HG03378 (cell line): ENCODE measurements around the gene ZBTB33.

Source experiments
- ATAC-seq: cut with Tn5 transposase; IDR thresholded peaks from one replicate; pipeline ENCODE4 v1.9.1; 2021; ENCODE audit warnings: mild to moderate bottlenecking, moderate library complexity; ENCODE audit not compliant: unreplicated experiment

ZBTB33 gene, protein sequence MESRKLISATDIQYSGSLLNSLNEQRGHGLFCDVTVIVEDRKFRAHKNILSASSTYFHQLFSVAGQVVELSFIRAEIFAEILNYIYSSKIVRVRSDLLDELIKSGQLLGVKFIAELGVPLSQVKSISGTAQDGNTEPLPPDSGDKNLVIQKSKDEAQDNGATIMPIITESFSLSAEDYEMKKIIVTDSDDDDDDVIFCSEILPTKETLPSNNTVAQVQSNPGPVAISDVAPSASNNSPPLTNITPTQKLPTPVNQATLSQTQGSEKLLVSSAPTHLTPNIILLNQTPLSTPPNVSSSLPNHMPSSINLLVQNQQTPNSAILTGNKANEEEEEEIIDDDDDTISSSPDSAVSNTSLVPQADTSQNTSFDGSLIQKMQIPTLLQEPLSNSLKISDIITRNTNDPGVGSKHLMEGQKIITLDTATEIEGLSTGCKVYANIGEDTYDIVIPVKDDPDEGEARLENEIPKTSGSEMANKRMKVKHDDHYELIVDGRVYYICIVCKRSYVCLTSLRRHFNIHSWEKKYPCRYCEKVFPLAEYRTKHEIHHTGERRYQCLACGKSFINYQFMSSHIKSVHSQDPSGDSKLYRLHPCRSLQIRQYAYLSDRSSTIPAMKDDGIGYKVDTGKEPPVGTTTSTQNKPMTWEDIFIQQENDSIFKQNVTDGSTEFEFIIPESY

DNA sequence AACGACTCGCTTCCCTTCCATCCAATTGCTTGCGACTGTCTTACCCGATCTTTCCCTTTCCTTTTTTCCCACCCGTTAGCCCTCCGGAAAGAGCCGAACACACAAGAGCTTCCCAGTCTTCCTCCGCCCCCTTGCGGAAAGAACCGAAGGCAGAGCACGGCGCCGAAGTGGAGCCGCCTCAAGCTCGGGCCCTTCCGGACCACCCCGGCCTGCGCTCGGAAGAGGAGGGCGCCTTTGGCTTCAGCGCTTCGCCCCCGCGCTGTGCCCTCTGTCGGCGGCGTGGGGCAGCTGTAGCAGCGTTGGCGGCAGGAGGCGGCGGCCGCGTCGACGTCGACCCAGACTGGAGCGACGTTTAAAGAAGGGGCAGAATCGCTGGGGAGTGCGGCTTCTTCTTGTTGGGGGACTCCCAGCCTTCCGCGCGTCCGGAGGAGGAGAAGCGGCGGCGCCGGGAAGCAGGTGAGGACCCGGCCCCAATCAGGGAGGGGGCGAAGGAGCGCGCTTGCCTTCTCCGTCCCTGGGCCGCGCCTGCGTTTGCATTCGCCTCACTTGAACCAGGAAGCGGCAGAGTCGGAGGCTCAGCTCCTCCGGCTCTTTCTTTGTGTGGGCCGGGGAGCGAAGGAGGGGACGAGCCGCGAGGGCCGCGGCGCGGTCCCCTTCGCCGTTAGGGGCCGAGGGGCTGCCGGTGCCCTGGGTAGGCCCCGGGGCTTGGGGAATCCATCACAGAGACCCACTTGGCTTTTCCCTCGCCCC is at the start of gene ZBTB33:
ZBTB33 (plus strand) TSS at position 291 of the 750 bp plus-strand sequence. CDS start 2,604 bp downstream, outside the sequence.
- peak; percentile 91 for ATAC-seq

DNA sequence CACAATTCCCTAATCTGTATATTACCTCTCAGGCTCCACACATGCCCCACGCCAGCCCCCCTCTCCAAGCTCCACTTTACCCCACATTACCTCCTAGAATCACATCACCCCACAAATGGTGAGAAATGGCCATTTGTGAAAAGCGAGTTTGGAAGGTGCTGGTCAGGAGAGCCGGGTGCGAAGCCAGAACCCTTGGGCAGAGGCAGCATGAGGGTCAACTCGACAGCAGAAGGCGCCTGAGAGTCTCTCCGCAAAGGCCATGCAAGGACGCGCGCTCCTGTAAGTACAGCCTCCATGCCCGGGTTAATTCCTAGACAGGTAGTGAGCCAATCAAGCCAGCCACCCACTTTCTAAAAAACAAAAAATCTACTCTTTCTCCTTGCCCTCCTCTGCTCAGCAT is 49.8 kb upstream of the ZBTB33 start:
- no peak for ATAC-seq

DNA sequence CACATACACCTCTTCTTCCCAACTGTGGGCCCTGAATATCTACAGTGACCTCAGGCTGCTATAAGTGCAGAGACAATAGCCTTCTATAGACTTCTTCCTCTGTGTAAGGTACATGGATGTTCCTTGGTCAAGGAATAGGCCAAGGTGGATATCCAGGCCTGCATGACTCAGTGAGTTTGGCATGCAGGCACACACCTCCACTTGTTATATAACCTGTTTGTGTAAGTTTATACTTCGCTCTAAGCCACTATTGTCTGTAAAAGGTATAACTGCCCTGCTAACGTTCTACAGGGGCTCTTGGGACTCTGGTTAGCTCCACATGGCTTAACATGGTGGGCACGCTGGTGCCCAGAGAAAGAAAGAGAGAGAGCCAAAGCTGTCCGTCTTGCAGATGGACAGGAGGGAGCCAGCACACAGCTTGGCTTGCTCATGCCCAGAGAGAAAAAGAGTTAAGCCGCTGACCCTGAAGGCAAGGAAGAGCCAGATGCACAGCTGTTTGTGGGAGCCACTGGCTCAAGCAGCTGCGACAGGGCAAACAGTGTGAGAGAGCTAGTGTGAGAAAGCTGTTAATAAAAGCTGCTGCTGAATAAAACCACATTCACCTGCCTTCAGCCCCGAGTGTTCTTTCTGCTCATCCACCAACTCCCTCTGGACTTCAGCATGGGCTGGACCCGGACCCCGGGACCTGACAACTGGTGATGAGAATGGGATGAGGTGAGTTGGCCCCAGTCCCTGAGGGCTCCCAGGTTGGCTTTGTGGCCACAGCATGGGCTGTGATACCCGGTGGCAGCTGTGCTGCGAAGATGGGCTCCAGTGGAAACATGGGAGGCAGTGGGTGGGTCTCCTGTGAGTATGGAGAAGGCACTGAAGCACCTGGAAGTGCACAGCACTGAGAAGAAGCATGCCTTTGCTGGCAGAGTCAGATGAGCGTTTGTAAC is 44.5 kb upstream of the ZBTB33 start:
- ATAC-seq = no peak

DNA sequence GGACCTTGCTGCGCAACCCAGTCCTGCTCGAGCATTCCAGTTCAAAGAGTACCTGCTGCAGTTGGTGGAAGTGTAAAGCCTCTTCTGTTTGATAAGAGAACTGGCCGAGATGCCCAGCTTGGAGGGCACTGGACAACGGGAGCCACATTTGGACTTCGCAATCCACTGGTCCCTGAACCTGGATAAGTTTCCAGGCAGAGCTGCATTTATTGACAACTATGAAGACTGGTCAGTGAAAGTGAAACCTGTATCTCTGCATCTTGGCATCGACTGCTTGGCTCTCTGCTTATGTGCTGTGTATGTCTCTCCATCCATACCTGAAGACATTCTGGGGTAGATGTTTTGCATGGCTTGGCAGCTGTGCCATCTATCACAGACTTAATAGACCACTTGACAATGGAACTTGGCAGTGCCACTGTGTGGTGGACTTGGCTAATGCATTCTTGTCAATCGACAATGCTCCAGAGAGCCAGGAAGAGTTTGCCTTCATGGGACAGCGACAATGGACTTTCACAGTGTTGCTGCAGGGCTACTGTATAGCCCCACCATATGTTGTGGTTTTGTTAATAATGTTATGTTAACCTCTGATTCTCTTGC is 43.5 kb upstream of the ZBTB33 start:
- no peak for ATAC-seq

DNA sequence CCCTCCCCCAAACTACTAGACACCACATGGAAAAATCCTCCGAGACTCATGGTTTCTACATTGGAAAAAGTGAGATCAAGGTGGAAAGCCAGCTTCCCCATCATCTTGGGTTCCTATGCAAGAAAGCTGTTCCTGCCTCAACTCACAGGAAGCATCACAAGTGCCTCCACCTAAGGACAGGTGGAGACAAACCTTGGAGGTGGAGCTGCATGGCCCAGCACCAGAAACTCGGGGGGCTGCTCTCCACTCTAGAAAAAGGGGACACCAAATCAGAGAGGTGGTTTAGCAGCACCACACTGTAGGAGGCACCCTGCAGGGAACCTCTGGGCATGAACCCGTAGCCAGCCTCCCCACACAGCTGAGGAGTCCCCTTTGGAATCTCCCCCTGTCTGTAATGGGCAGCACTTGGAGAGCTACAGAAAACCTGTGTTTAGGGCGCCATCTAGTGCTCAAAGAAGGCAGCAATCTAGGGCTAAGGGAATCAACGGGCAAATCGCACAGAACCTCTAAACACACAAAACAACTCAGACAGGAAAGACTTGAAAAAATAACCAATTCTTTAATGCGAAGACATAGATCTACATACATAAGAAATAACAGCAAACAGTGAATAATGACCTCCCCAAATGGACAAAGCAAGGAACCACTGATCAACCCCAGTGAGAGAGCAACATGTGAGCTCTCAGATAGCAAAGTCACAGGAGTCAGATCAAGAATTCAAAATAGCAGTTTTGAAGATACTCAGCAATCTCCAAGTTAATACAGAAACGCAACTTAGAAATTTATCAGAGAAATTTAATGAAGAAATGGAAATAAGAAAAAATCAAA is 37.0 kb upstream of the ZBTB33 start:
- ATAC-seq = peak; percentile 66

DNA sequence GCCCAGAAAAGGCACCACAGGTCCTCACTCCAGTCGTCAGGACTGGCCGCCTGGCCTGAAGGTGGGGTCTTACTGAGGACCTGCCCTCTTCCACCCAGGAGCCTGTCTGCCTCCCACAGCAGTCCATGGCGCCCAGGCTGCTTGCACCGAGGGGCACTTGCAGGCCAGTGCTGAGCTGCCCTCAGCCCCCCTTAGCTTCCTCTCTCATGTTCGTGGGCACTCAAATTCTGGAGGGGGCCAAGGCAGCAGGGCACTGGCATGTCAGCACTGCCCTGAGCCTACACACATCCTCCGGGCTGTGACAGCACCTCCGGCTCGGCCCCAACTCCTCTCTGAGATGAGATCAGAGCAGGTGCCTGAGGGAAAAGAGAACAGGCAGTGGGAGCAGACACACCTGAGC is 27.2 kb upstream of the ZBTB33 start:
- no peak for ATAC-seq

DNA sequence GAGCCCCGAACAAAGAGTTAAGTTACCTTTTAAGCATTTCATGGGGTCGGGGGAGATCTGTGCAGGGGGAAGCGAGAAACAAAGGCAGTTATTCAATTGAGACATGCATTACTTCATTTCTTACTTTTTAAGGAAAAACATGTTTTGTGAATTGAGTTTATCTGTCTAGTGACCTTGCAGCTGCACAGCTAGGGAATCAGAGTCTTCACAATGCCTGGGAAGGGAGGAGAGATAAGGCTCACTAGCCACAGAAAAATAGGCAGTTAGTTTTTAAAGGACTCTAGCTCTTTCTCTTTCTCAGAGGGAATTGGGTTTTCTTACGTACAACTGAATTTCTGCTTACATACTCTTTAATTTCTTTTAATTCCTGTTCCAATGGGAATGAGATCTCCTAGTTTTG is 26.2 kb upstream of the ZBTB33 start:
- ATAC-seq = no peak

DNA sequence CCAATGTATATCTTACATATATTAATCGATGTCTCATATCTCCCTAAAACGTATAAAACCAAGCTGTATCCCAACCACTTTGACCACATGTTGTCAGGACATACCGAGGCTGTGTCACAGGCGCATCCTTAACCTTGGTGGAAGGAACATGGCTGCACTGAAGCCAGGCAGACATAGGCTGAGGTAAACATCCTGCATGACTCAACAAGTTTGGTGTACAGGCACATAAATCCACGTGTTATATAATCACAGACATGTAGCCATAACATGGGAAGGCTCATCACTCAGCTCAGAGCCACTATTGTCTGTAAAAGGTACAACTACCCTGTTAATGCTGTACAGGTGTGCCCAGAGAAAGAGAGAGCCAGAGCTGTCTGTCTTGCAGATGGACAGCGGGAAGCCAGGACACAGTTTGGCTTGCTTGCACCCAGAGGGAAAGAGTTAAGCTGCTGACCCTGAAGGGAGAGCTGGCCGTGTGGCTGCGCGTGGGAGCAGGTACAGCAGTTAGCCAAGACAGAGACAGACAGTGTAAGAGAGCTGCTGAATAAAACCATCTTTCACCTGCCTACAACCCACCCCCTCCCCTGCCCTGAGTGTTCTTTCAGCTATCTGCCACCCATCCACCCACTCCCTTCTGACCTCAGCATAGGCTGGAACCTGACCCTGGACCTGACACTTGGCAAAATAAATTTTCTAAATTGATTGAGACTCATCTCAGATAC is 22.3 kb upstream of the ZBTB33 start:
- ATAC-seq = no peak

DNA sequence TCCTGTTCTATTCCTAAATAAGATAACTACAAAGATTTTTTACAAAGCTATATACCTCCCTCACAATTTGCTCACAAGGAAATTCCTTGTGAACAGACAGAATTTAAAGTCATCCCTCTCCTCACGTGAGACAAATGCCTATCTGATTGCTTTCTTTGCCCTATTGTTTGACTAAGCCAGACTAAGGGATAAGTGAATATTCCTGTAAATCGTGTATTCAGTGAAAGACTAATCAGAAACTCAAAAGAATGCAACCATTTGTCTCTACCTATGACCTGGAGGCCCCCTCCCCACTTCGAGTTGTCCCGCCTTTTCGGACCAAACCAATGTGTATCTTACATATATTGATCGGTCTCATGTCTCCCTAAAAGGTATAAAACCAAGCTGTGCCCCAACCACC is 15.3 kb upstream of the ZBTB33 start:
- no peak for ATAC-seq

DNA sequence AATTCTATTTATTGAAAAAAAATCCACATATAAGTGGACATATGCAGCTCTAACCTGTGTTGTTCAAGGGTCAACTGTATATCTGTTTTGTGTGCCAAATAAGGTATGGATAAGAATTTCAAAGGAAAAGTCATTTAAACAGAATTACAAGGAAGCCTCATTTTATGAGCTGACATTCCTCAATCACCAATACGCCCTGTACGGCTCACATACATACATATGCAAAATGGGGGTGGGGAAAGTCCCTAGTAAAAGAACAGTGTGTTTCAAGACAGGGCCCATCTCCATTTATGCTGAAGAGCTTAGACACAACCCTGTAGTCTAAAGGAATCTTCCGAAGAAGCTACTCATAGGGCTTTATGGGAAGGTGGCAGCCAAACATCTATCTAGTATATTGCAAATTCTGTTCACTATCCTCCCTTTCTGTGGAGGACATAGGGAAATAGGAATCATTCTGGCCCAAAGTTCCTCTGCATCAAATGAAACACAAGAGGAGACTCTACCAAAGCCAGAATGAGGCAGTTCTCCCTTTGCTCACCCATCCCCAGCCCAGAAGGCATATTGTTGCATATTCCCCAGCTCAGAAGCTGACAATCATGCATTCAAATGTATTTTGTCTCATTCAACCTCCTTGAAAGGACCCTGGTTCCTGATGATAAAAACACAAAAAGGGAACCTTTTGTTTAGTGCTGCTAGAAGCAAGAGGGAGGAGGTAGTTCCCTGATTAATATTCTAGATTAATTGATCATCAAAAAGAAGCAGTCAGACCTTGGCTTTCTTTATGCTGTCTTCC is 13.7 kb upstream of the ZBTB33 start:
- no peak for ATAC-seq

DNA sequence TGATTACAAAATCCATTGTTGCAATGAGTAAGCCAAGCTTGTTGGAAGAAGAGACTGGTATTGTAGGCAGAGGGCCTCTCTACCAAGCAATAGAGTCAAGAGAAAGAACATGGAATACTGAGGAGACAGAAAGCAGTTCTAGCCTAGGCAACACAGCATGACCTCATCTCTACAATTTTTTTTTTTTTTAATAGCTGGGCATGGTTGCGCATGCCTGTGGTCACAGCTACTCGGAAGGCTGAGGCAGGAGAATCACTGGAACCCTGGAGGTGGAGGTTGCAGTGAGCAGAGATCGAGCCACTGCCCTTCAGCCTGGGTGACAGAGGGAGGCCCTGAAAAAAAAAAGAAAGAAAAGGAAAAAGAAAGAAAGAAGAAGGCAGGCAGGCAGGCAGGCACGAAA is 11.7 kb upstream of the ZBTB33 start:
- ATAC-seq = no peak

DNA sequence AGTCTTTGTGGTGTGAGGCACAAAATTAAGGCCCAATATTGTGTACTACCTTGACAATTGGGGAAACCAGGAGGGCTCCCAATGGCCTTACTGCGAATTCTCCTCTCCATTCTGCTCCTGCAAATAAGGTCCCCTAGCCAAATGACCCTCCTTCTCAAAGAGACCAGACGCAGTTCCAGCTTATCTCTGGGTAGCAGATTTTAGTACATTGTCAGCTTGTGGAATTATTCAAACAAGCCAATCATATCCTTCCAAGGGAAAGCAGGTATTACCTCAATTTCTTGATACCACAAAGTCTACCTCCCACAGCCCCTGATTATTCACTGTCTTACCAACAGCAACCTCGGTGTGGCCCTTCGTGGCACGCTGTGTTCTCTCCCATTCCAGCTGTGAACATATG is 7.8 kb upstream of the ZBTB33 start:
- ATAC-seq = no peak

DNA sequence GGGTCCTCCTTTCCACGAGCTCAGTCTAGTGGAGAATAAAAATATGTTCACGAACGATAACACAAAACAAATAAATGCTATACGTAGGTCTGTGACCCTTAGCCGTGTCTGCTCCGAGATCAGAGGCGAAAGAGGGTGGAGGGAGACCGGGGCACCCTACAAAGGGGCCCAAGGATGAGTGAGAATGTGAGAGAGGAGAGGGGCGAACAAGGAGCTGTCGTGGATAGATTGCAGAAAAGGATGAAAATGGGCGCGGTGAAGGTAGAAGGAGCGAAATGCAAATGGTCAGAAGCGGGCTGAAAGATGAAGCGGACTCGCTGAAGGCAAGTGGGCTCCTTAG is 6.2 kb upstream of the ZBTB33 start:
- ATAC-seq = peak; percentile 3

DNA sequence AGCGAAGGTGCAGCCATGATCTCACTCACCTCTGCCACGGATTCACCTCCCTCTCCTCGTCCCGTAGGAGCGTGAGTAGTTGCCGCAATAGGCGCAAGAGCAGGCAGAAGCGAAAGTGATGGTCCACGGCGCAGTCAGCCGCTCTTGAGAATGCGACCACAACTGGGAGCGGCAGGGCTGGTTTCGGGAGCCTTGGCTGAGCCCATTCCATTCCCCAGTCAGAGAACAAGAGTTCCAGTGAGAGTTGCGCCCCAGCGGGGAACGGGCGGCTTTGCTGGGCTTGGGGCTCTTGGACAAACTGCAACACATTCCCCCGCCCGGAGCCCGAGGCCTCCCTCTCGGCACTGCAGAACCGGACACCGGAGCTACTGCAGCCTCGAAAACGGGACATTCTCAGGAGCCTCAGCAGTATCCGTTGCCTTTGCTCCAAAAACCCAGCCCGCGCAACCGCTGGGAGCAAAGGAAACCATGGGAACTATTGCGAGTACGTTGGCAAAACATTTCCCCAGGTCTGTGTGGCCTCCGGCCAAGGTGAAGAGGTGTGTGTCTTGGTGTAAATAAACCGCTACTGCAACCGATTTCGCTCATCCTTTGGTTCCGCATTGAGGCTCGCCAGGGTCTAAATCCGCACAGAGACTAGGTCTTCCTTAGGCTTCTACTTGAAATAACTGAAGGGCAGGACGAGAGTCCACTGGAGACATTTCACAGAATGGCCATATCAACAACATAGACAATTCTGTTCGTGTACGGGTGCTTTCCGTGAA is 5.7 kb upstream of the ZBTB33 start:
- peak; percentile 75 for ATAC-seq

DNA sequence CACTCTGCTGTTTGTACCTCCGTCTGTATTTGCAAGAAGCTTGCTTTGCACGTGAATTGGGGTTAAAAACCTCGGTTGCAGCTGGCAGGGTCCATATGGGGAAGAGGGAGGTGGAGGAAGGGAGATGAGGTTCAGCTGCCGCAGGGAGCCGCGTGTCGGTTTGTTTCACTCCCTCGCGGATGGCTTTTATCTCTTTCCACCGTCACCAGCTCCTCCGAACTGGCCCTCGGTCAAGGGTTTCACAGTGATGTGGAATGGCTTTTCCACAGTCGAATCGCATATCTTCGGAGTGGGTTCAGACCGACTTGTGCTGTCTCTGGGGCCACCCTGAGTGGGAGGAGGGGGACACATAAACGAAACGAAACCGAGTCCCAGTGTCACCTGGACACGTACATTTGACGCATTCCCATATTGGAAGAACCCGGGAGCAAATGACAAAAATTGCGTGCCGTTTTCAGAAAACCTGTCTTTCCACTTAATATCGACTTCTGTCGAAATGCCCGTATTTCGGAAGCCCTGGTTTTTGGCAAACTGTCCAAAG is 929 bp downstream of the ZBTB33 start:
- ATAC-seq = no peak

DNA sequence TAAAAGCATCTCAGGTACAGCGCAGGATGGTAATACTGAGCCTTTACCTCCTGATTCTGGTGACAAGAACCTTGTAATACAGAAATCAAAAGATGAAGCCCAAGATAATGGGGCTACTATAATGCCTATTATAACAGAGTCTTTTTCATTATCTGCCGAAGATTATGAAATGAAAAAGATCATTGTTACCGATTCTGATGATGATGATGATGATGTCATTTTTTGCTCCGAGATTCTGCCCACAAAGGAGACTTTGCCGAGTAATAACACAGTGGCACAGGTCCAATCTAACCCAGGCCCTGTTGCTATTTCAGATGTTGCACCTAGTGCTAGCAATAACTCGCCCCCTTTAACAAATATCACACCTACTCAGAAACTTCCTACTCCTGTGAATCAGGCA is 3.2 kb downstream of the ZBTB33 start:
- no peak for ATAC-seq

DNA sequence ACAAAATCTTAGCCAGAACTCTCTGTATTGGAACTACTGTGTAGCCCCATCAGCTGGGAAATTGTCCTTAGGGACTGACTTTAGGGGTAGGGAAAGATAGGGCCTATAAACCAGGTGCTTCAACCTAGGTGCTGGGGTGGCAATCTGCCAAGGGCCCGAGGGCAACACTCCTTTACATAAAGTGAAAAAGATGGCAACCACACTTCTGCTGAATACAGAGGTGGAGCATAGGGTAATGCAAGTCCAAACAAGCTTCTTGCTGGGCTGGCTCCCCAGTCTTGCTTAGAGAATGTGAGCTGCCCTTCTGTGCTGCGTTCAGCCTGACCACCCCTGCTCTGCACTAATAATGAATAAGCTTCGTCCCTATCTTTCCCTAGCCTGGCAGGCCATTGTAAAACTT is 9.8 kb downstream of the ZBTB33 start:
- no peak for ATAC-seq
